OCI-LY7 (cell line): ENCODE results near the gene CCT8. TPM values are rescaled to one million over a fixed set of nuclear protein-coding genes. Genes with fewer than 3 reads are reported as not detected.

Experiments
- BruUV-seq: library from RNA; stranded (reverse); fragments of 400-500 nt; replicated peaks from 2 replicates; lab custom pipeline; 2021; lab: Mats Ljungman, UMichigan
- CTCF ChIA-PET: fragments of 300-600 bp; sonication (Branson Sonifier 250); formaldehyde crosslinking; loops from one replicate; lab custom pipeline; 2022; ENCODE audit warnings: antibody characterized with exemption; ENCODE audit not compliant: unreplicated experiment; lab: Charles Lee
- POLR2A ChIA-PET: fragments of 300-600 bp; sonication (Branson Sonifier 250); formaldehyde crosslinking; loops from one replicate; lab custom pipeline; 2022; ENCODE audit warnings: antibody characterized with exemption; lab: Charles Lee
- DNase-seq: peaks from one replicate; pipeline ENCODE4 v3.0.0-alpha.2; 2015; ENCODE audit warnings: low spot score
- H2AFZ ChIP-seq: fragments of 200-600 bp; sonication (generic), shearing (Covaris generic); 2 replicates; pipeline ENCODE4 v1.6.1; 2014; ENCODE audit warnings: mild to moderate bottlenecking, antibody characterized with exemption, low read length, moderate library complexity
- H3K27ac ChIP-seq: fragments of 200-600 bp; sonication (generic); 2 replicates; pipeline ENCODE4 v1.5.1; 2014; ENCODE audit warnings: mixed run types, low read depth, mild to moderate bottlenecking, moderate library complexity, low read length, inconsistent platforms; ENCODE audit not compliant: poor library complexity, severe bottlenecking
- H3K36me3 ChIP-seq: fragments of 200-600 bp; sonication (generic); 2 replicates; pipeline ENCODE4 v1.6.1; 2014; ENCODE audit warnings: mild to moderate bottlenecking, antibody characterized with exemption, low read length, moderate library complexity, mixed read lengths; ENCODE audit not compliant: insufficient read depth
- H3K4me1 ChIP-seq: fragments of 200-600 bp; sonication (generic); 2 replicates; pipeline ENCODE4 v1.5.1; 2014; ENCODE audit warnings: mild to moderate bottlenecking, low read length; ENCODE audit not compliant: insufficient read depth, poor library complexity, severe bottlenecking
- H3K4me2 ChIP-seq: fragments of 200-600 bp; sonication (generic); 2 replicates; pipeline ENCODE4 v1.6.1; 2014; ENCODE audit warnings: mild to moderate bottlenecking, low read length
- H3K4me3 ChIP-seq: fragments of 200-600 bp; sonication (generic); 2 replicates; pipeline ENCODE4 v1.5.1; 2014; ENCODE audit warnings: mild to moderate bottlenecking, low read depth, low read length; ENCODE audit not compliant: poor library complexity, severe bottlenecking
- H3K79me2 ChIP-seq: fragments of 200-600 bp; sonication (generic); 2 replicates; pipeline ENCODE4 v1.6.1; 2016; ENCODE audit warnings: low read depth, mild to moderate bottlenecking, low read length, moderate library complexity, mixed read lengths; ENCODE audit not compliant: insufficient read depth
- H3K9me2 ChIP-seq: fragments of 200-600 bp; sonication (generic); 2 replicates; pipeline ENCODE4 v1.6.1; 2016; ENCODE audit warnings: mild to moderate bottlenecking, low read length, mixed read lengths; ENCODE audit not compliant: insufficient read depth
- H3K9me3 ChIP-seq: fragments of 200-600 bp; sonication (generic); 2 replicates; pipeline ENCODE4 v1.6.1; 2014; ENCODE audit warnings: mild to moderate bottlenecking, mixed run types, low read length, mixed read lengths
- H4K20me1 ChIP-seq: fragments of 200-600 bp; sonication (generic); 2 replicates; pipeline ENCODE4 v1.6.1; 2014; ENCODE audit warnings: mild to moderate bottlenecking, antibody characterized with exemption, low read length, moderate library complexity, mixed read lengths; ENCODE audit not compliant: insufficient read depth
- CTCF ChIP-seq: fragments of 200-600 bp; sonication (generic); conservative IDR thresholded peaks from 2 replicates; pipeline ENCODE4 v1.5.1; 2014; ENCODE audit warnings: mild to moderate bottlenecking, antibody characterized with exemption, low read length, moderate library complexity, mixed read lengths
- EZH2phosphoT487 ChIP-seq: fragments of 200-600 bp; sonication (generic); IDR thresholded peaks from 2 replicates; pipeline ENCODE4 v1.6.1; 2018; ENCODE audit warnings: low read depth, borderline replicate concordance, mild to moderate bottlenecking, mixed run types, antibody characterized with exemption, low read length, moderate library complexity, mixed read lengths
- intact Hi-C: fragments of 100-400 bp; cut with micrococcal nuclease; formaldehyde crosslinking; loops from one replicate; pipeline ENCODE4 v1.10.0; 2022; ENCODE audit not compliant: unreplicated experiment
- total RNA-seq, 2 experiments: library from RNA; depleted of rRNA in 1 of 2; stranded (reverse); fragments of >200 nt in 1 of 2; shearing (Covaris generic) in 1 of 2; gene quantifications; 2 replicates each; pipeline ENCODE4 v1.2.3, GENCODE V29; 2014 to 2022

CCT8 gene
- total RNA-seq, 2 experiments from 2014 or later = 229 to 375 TPM

DNA sequence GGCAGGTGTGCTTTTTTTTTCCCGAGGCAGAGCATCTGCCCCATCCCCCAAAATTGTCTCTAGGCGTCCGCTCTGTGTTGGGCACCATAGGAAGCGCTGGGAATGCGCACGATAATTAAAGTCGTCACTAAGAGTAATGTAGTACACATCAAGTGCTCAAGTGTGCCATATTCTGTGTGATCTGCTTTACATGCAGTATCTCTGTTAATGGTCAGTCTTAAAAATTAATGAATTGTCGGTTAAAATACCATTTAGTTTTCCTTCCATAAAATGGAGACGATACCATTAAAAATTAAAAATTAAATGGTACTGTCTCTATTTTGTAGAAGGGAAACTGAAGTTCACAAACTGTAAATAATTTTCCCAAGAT, 544 bp upstream of the CCT8 start:
- Histone ChIP-seq H2AFZ (peak overlapping the region; percentile 99), H3K36me3 (peaks cover 44% of the 10 kb centered on the region), H3K9me2 (no peaks in the 10 kb centered on the region), H3K4me3 (peak overlapping the region; percentile 100), H4K20me1 (peaks cover 41% of the 10 kb centered on the region), H3K4me2 (peak overlapping the region; percentile 86), H3K9me3 (no peaks in the 10 kb centered on the region), H3K79me2 (peaks cover 51% of the 10 kb centered on the region), H3K27ac (peak overlapping the region; percentile 74), H3K4me1 (peaks cover 50% of the 10 kb centered on the region)
- no peak for DNase-seq
- CTCF ChIA-PET = interaction anchor here (0.9 to 1.5 kb wide), 2 partner anchors 14 to 43 kb away, joined by 3 read pairs; no protein-coding TSS in a partner anchor
- TF ChIP-seq EZH2phosphoT487 = no peak
- TF ChIP-seq CTCF = no peak
- intact Hi-C loops = no loop called here
- BruUV-seq = TSS peak; percentile 89
- POLR2A ChIA-PET = interaction anchor here (0.6 to 4.6 kb wide), 20 partner anchors 9 to 1036 kb away, joined by 3 to 35 read pairs (median 6); partner anchors contain the start of genes LTN1, RWDD2B and USP16

DNA sequence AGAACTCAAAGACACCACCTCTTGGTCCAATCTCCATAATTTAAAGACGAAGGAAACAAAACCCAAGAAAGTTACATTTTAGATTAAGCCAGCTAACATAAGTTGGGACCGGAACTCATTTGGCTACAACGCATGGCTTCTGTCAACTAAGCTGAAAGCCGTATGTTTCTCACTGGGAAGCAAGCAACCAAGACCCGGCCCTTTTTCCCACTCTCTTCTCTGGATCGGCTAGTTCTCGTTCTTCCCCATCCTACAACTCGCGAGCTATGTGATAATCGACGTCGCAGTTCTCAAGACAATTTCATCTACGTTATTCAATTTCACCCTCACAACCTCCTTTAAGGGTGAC, 601 bp downstream of the CCT8 start:
- peak overlapping the region; percentile 100 for H3K4me3 ChIP-seq
- no peaks in the 10 kb centered on the region for H3K9me2 ChIP-seq
- BruUV-seq = no TSS peak
- H4K20me1 ChIP-seq = peaks cover 48% of the 10 kb centered on the region
- TF ChIP-seq CTCF (no peak), EZH2phosphoT487 (no peak)
- peaks cover 41% of the 10 kb centered on the region for H3K4me1 ChIP-seq
- ChIA-PET POLR2A (interaction anchor here (0.6 to 4.6 kb wide), 13 partner anchors 8 to 227 kb away, joined by 3 to 35 read pairs (median 7); partner anchors contain the start of genes RWDD2B and USP16), CTCF (no interaction called here)
- H3K36me3 ChIP-seq = peaks cover 55% of the 10 kb centered on the region
- intact Hi-C loops = loop anchor here (1.0 to 2.0 kb wide), 3 partner anchors 48 to 226 kb away; partner anchors contain the start of genes BACH1, LTN1 and USP16
- peak overlapping the region; percentile 74 for H3K27ac ChIP-seq
- peak overlapping the region; percentile 47; the same call in 1 of the 2 replicates for H2AFZ ChIP-seq
- DNase-seq = peak; percentile 50
- peak overlapping the region; percentile 98 for H3K4me2 ChIP-seq
- peaks cover 62% of the 10 kb centered on the region for H3K79me2 ChIP-seq
- H3K9me3 ChIP-seq = no peaks in the 10 kb centered on the region

- Histone ChIP-seq H4K20me1 (peaks cover 42% of the 10 kb centered on the region; the same call in 1 of the 2 replicates), H2AFZ (no peak overlapping the region), H3K4me2 (no peak overlapping the region), H3K9me2 (no peaks in the 10 kb centered on the region), H3K4me1 (peaks cover 15% of the 10 kb centered on the region), H3K4me3 (no peak overlapping the region), H3K9me3 (no peaks in the 10 kb centered on the region), H3K36me3 (peaks cover 99% of the 10 kb centered on the region), H3K27ac (peak overlapping the region; percentile 34), H3K79me2 (peaks cover 55% of the 10 kb centered on the region)
- BruUV-seq = no TSS peak
- ChIA-PET POLR2A (interaction anchor here (0.7 to 1.4 kb wide), 5 partner anchors 8 to 62 kb away, joined by 3 to 4 read pairs (median 4); no protein-coding TSS in a partner anchor), CTCF (no interaction called here)
- TF ChIP-seq EZH2phosphoT487 = no peak
- TF ChIP-seq CTCF = no peak
- DNase-seq = peak; percentile 18
- intact Hi-C loops = no loop called here
These were observed 8.5 kb downstream of the CCT8 start for GRCh38 chr21:29064850-29065481.
